Measurements from ENCODE around the gene PTCD1.
"Not testable (repeated sequence)": the region's sequence is repeated elsewhere in the genome, so short reads cannot be mapped to it uniquely, and the experiment has no call there.

PTCD1 gene

GRCh38 chr7:99407872-99408378 is 30.7 kb downstream of the PTCD1 start:
- no peak for DNase-seq

- no peak for DNase-seq
Observed at GRCh38 chr7:99406557-99406956, 32.0 kb downstream of the PTCD1 start.

GRCh38 chr7:99404977-99405320 is 33.6 kb downstream of the PTCD1 start:
- DNase-seq, result no peak

- no peak for DNase-seq
Observed at GRCh38 chr7:99404235-99404976, 34.2 kb downstream of the PTCD1 start.

- no peak for DNase-seq
Observed at GRCh38 chr7:99403764-99404163, 34.8 kb downstream of the PTCD1 start.

GRCh38 chr7:99402854-99403253 is 35.7 kb downstream of the PTCD1 start:
- no peak for DNase-seq

GRCh38 chr7:99399597-99399996 is 39.0 kb downstream of the PTCD1 start:
- no peak for DNase-seq

- no peak for DNase-seq
Observed at GRCh38 chr7:99398891-99399445, 39.6 kb downstream of the PTCD1 start.

- no peak for DNase-seq
Observed at GRCh38 chr7:99397297-99397983, 41.2 kb downstream of the PTCD1 start.

GRCh38 chr7:99396418-99397296 is 41.9 kb downstream of the PTCD1 start:
- DNase-seq, result no peak

GRCh38 chr7:99395616-99396327 is 42.8 kb downstream of the PTCD1 start:
- no peak for DNase-seq

GRCh38 chr7:99394188-99394502 is 44.5 kb downstream of the PTCD1 start:
- no peak for DNase-seq

- no peak for DNase-seq
Observed at GRCh38 chr7:99393355-99394187, 45.0 kb downstream of the PTCD1 start.

- DNase-seq, result peak; percentile 77
Observed at GRCh38 chr7:99392659-99393354, 45.8 kb downstream of the PTCD1 start.

- DNase-seq, result no peak
Observed at GRCh38 chr7:99392046-99392445, 46.6 kb downstream of the PTCD1 start.

GRCh38 chr7:99390941-99391602 is 47.5 kb downstream of the PTCD1 start:
- no peak for DNase-seq

GRCh38 chr7:99389772-99390171 is 48.8 kb downstream of the PTCD1 start:
- DNase-seq, result no peak

GRCh38 chr7:99387912-99388311 is 50.7 kb downstream of the PTCD1 start:
- DNase-seq, result no peak

- DNase-seq, result not testable (repeated sequence)
Observed at GRCh38 chr7:99387239-99387635, 51.4 kb downstream of the PTCD1 start.

- DNase-seq, result no peak
Observed at GRCh38 chr7:99386584-99387238, 51.9 kb downstream of the PTCD1 start.
